Measurements from ENCODE around the gene PTPRD. TPM values are rescaled to one million over a fixed set of nuclear protein-coding genes. Genes with fewer than 3 reads are reported as not detected.

Gene PTPRD
- total RNA-seq, 2 experiments from 2014 or later, result 0.10 TPM; not detected in 1

- CTCF ChIA-PET, result no interaction called here
- DNase-seq, result no peak
- Mint-ChIP-seq H3K4me1 (ENCODE audit: low read depth) (peaks cover 11% of the 10 kb centered on the region), H3K27ac (no peak overlapping the region), H3K36me3 (no peaks in the 10 kb centered on the region), H3K9me3 (no peaks in the 10 kb centered on the region), H3K4me3 (no peak overlapping the region), H3K27me3 (peaks cover 34% of the 10 kb centered on the region)
- intact Hi-C loops (cut with micrococcal nuclease), result no loop called here
- POLR2A ChIA-PET, result no interaction called here
These were observed 1752.7 kb downstream of the PTPRD start for GRCh38 chr9:8860086-8860485.

GRCh38 chr9:8859416-8859815 is 1753.4 kb downstream of the PTPRD start:
- H3K9me3 Mint-ChIP-seq, result no peaks in the 10 kb centered on the region
- H3K4me3 Mint-ChIP-seq, result no peak overlapping the region
- H3K4me1 Mint-ChIP-seq (ENCODE audit: low read depth), result peaks cover 11% of the 10 kb centered on the region
- ChIA-PET POLR2A (no interaction called here), CTCF (no interaction called here)
- H3K27me3 Mint-ChIP-seq, result peaks cover 41% of the 10 kb centered on the region
- no peak overlapping the region for H3K27ac Mint-ChIP-seq
- DNase-seq, result no peak
- H3K36me3 Mint-ChIP-seq, result no peaks in the 10 kb centered on the region
- intact Hi-C loops (cut with micrococcal nuclease), result no loop called here

- Mint-ChIP-seq H3K9me3 (no peaks in the 10 kb centered on the region), H3K36me3 (no peaks in the 10 kb centered on the region), H3K4me1 (ENCODE audit: low read depth) (peaks cover 11% of the 10 kb centered on the region), H3K27me3 (peaks cover 41% of the 10 kb centered on the region), H3K4me3 (no peak overlapping the region), H3K27ac (no peak overlapping the region)
- CTCF ChIA-PET, result no interaction called here
- DNase-seq, result no peak
- POLR2A ChIA-PET, result no interaction called here
- intact Hi-C loops (cut with micrococcal nuclease), result no loop called here
These were observed 1754.1 kb downstream of the PTPRD start for GRCh38 chr9:8858596-8859161.

GRCh38 chr9:8857926-8858595 is 1754.7 kb downstream of the PTPRD start:
- intact Hi-C loops (cut with micrococcal nuclease), result no loop called here

GRCh38 chr9:8857068-8857925 is 1755.5 kb downstream of the PTPRD start:
- H3K27me3 Mint-ChIP-seq, result peaks cover 41% of the 10 kb centered on the region
- H3K9me3 Mint-ChIP-seq, result no peaks in the 10 kb centered on the region
- ChIA-PET CTCF (no interaction called here), POLR2A (no interaction called here)
- no peak overlapping the region for H3K4me3 Mint-ChIP-seq
- H3K27ac Mint-ChIP-seq, result no peak overlapping the region
- intact Hi-C loops (cut with micrococcal nuclease), result no loop called here
- H3K4me1 Mint-ChIP-seq (ENCODE audit: low read depth), result peaks cover 11% of the 10 kb centered on the region
- peak; percentile 13 for DNase-seq
- H3K36me3 Mint-ChIP-seq, result no peaks in the 10 kb centered on the region

More at GRCh38 chr9:8857926-8858595, 1754.7 kb downstream of the PTPRD start:
- H3K36me3 Mint-ChIP-seq, result no peaks in the 10 kb centered on the region
- POLR2A ChIA-PET, result no interaction called here
- H3K27ac Mint-ChIP-seq, result no peak overlapping the region
- peak overlapping the region; percentile 16 for H3K4me3 Mint-ChIP-seq
- CTCF ChIA-PET, result no interaction called here
- no peaks in the 10 kb centered on the region for H3K9me3 Mint-ChIP-seq
- peaks cover 41% of the 10 kb centered on the region for H3K27me3 Mint-ChIP-seq
- peaks cover 11% of the 10 kb centered on the region for H3K4me1 Mint-ChIP-seq (ENCODE audit: low read depth)
- DNase-seq, result peak; percentile 13

GRCh38 chr9:8856396-8857067 is 1756.3 kb downstream of the PTPRD start:
- intact Hi-C loops (cut with micrococcal nuclease), result no loop called here
- Mint-ChIP-seq H3K27me3 (peaks cover 41% of the 10 kb centered on the region), H3K4me1 (ENCODE audit: low read depth) (peaks cover 11% of the 10 kb centered on the region), H3K27ac (no peak overlapping the region), H3K9me3 (no peaks in the 10 kb centered on the region), H3K4me3 (no peak overlapping the region), H3K36me3 (no peaks in the 10 kb centered on the region)
- no peak for DNase-seq
- CTCF ChIA-PET, result no interaction called here
- POLR2A ChIA-PET, result no interaction called here

GRCh38 chr9:8855046-8855445 is 1757.8 kb downstream of the PTPRD start:
- ChIA-PET CTCF (no interaction called here), POLR2A (no interaction called here)
- Mint-ChIP-seq H3K27me3 (peaks cover 40% of the 10 kb centered on the region), H3K4me3 (no peak overlapping the region), H3K36me3 (no peaks in the 10 kb centered on the region), H3K4me1 (ENCODE audit: low read depth) (peaks cover 11% of the 10 kb centered on the region), H3K27ac (no peak overlapping the region), H3K9me3 (no peaks in the 10 kb centered on the region)
- intact Hi-C loops (cut with micrococcal nuclease), result no loop called here
- no peak for DNase-seq

- no peak overlapping the region for H3K4me3 Mint-ChIP-seq
These were observed 1760.4 kb downstream of the PTPRD start for GRCh38 chr9:8852301-8852864.

GRCh38 chr9:8850914-8851313 is 1761.9 kb downstream of the PTPRD start:
- Mint-ChIP-seq H3K27me3 (peaks cover 16% of the 10 kb centered on the region), H3K4me3 (no peak overlapping the region), H3K36me3 (no peaks in the 10 kb centered on the region), H3K4me1 (ENCODE audit: low read depth) (no peaks in the 10 kb centered on the region), H3K9me3 (no peaks in the 10 kb centered on the region), H3K27ac (no peak overlapping the region)
- ChIA-PET CTCF (no interaction called here), POLR2A (no interaction called here)
- no peak for DNase-seq
- intact Hi-C loops (cut with micrococcal nuclease), result no loop called here

More at GRCh38 chr9:8852301-8852864, 1760.4 kb downstream of the PTPRD start:
- ChIA-PET POLR2A (no interaction called here), CTCF (no interaction called here)
- intact Hi-C loops (cut with micrococcal nuclease), result no loop called here
- no peak overlapping the region for H3K27ac Mint-ChIP-seq
- no peaks in the 10 kb centered on the region for H3K36me3 Mint-ChIP-seq
- H3K9me3 Mint-ChIP-seq, result no peaks in the 10 kb centered on the region
- no peak for DNase-seq
- peaks cover 23% of the 10 kb centered on the region for H3K27me3 Mint-ChIP-seq
- H3K4me1 Mint-ChIP-seq (ENCODE audit: low read depth), result peaks cover 7% of the 10 kb centered on the region

GRCh38 chr9:8845808-8846207 is 1767.0 kb downstream of the PTPRD start:
- H3K4me1 Mint-ChIP-seq (ENCODE audit: low read depth), result no peaks in the 10 kb centered on the region
- no peaks in the 10 kb centered on the region for H3K36me3 Mint-ChIP-seq
- no peak overlapping the region for H3K27ac Mint-ChIP-seq
- no peaks in the 10 kb centered on the region for H3K9me3 Mint-ChIP-seq
- ChIA-PET POLR2A (no interaction called here), CTCF (no interaction called here)
- H3K27me3 Mint-ChIP-seq, result peaks cover 1% of the 10 kb centered on the region
- no peak overlapping the region for H3K4me3 Mint-ChIP-seq
- intact Hi-C loops (cut with micrococcal nuclease), result no loop called here
- DNase-seq, result no peak

- Mint-ChIP-seq H3K4me3 (no peak overlapping the region), H3K9me3 (no peaks in the 10 kb centered on the region), H3K4me1 (ENCODE audit: low read depth) (no peaks in the 10 kb centered on the region), H3K36me3 (no peaks in the 10 kb centered on the region), H3K27ac (no peak overlapping the region), H3K27me3 (peaks cover 1% of the 10 kb centered on the region)
- CTCF ChIA-PET, result no interaction called here
- DNase-seq, result no peak
- intact Hi-C loops (cut with micrococcal nuclease), result no loop called here
- POLR2A ChIA-PET, result no interaction called here
These were observed 1767.4 kb downstream of the PTPRD start for GRCh38 chr9:8845376-8845775.

- Mint-ChIP-seq H3K36me3 (no peaks in the 10 kb centered on the region), H3K27ac (no peak overlapping the region), H3K27me3 (peaks cover 1% of the 10 kb centered on the region), H3K4me3 (no peak overlapping the region), H3K9me3 (no peaks in the 10 kb centered on the region), H3K4me1 (ENCODE audit: low read depth) (no peaks in the 10 kb centered on the region)
- POLR2A ChIA-PET, result no interaction called here
- intact Hi-C loops (cut with micrococcal nuclease), result no loop called here
- CTCF ChIA-PET, result no interaction called here
- DNase-seq, result no peak
These were observed 1768.3 kb downstream of the PTPRD start for GRCh38 chr9:8844549-8844948.
